HepG2 (cell line): ENCODE results near the gene GCG. TPM values are rescaled to one million over a fixed set of nuclear protein-coding genes. Genes with fewer than 3 reads are reported as not detected.

Source experiments
- ATF7 ChIP-seq, 2 experiments: fragments of 450-650 bp in 1 of 2; sonication (generic) in 1 of 2; formaldehyde crosslinking in 1 of 2; IDR thresholded peaks; 2 replicates each; pipeline versions ENCODE4 v1.4.0 to v1.6.1; 2016 to 2020; ENCODE audit warnings: antibody characterized with exemption in 1 of 2, mild to moderate bottlenecking in 1 of 2, missing genetic modification reagents in 1 of 2
- EEA1 ChIP-seq: sonication (generic); formaldehyde crosslinking; IDR thresholded peaks from 2 replicates; pipeline ENCODE4 v1.5.1; 2020; ENCODE audit warnings: mild to moderate bottlenecking, missing genetic modification reagents, borderline replicate concordance
- FOXO1 ChIP-seq: sonication (generic); formaldehyde crosslinking; IDR thresholded peaks from 2 replicates; pipeline ENCODE4 v1.4.0; 2020; ENCODE audit warnings: missing genetic modification reagents
- HES4 ChIP-seq: sonication (generic); formaldehyde crosslinking; IDR thresholded peaks from 2 replicates; pipeline ENCODE4 v1.9.0; 2021; ENCODE audit warnings: mild to moderate bottlenecking, missing genetic modification reagents, borderline replicate concordance
- HMG20A ChIP-seq: IDR thresholded peaks from 2 replicates; pipeline ENCODE4 v1.6.1; 2016; ENCODE audit warnings: borderline replicate concordance
- HOXA3 ChIP-seq: sonication (generic); formaldehyde crosslinking; IDR thresholded peaks from 2 replicates; pipeline ENCODE4 v1.5.0; 2020; ENCODE audit warnings: missing genetic modification reagents
- JDP2 ChIP-seq: sonication (generic); formaldehyde crosslinking; IDR thresholded peaks from 2 replicates; pipeline ENCODE4 v1.8.1; 2022; ENCODE audit warnings: missing genetic modification reagents, borderline replicate concordance
- RCOR2 ChIP-seq: IDR thresholded peaks from 2 replicates; pipeline ENCODE4 v1.6.1; 2016; ENCODE audit warnings: missing biosample characterization, missing genetic modification reagents
- SNAPC2 ChIP-seq: sonication (generic); formaldehyde crosslinking; IDR thresholded peaks from 2 replicates; pipeline ENCODE4 v1.8.1; 2022; ENCODE audit warnings: mild to moderate bottlenecking, missing genetic modification reagents
- ZNF20 ChIP-seq: sonication (generic); formaldehyde crosslinking; IDR thresholded peaks from 2 replicates; pipeline ENCODE4 v1.4.0; 2020; ENCODE audit warnings: mild to moderate bottlenecking, moderate library complexity, missing genetic modification reagents
- ZNF546 ChIP-seq: sonication (generic); formaldehyde crosslinking; conservative IDR thresholded peaks from 2 replicates; pipeline ENCODE4 v1.8.1; 2023; ENCODE audit warnings: mild to moderate bottlenecking, missing genetic modification reagents
- ZNF709 ChIP-seq: sonication (generic); formaldehyde crosslinking; IDR thresholded peaks from 2 replicates; pipeline ENCODE4 v1.5.0; 2020; ENCODE audit warnings: mild to moderate bottlenecking, missing genetic modification reagents
- polyA plus RNA-seq, 8 experiments: library from polyadenylated mRNA; depleted of rRNA in 3 of 8; stranded (reverse) in 7 of 8; unstranded in 1 of 8; fragments of >200 nt; fragmentation: Illumina TruSeq in 4 of 8; extraction: Trizol in 4 of 8; gene quantifications; 2 replicates each; pipeline versions ENCODE4 v1.2.1 to v1.2.3, GENCODE V29; 2011 to 2016; ENCODE audit warnings: low read depth in 4 of 8, missing spikeins in 1 of 8, mixed read lengths in 1 of 8; ENCODE audit not compliant: insufficient read depth in 1 of 8
- total RNA-seq, 5 experiments: library from RNA; depleted of rRNA; stranded (reverse); fragments of >200 nt; fragmentation: Illumina TruSeq; extraction: Trizol; gene quantifications; 2 replicates each; pipeline ENCODE4 v1.2.3, GENCODE V29; 2016; ENCODE audit warnings: low read depth in 1 of 5
- TF ChIP-seq, protein P1 (sequence below): sonication (generic); formaldehyde crosslinking; IDR thresholded peaks from one replicate; pipeline ENCODE4 v1.5.1; 2020; ENCODE audit warnings: mild to moderate bottlenecking, missing genetic modification reagents; ENCODE audit errors: not compliant biosample characterization
- TF ChIP-seq, protein P2 (sequence below): sonication (generic); formaldehyde crosslinking; IDR thresholded peaks from 2 replicates; pipeline ENCODE4 v1.5.1; 2020; ENCODE audit warnings: mild to moderate bottlenecking, missing genetic modification reagents, borderline replicate concordance

GCG gene
- total and polyA plus RNA-seq, 2 of the 13 experiments (the other 11 are each of a cell fraction or from before 2014, with no cell fraction given): not detected

DNA sequence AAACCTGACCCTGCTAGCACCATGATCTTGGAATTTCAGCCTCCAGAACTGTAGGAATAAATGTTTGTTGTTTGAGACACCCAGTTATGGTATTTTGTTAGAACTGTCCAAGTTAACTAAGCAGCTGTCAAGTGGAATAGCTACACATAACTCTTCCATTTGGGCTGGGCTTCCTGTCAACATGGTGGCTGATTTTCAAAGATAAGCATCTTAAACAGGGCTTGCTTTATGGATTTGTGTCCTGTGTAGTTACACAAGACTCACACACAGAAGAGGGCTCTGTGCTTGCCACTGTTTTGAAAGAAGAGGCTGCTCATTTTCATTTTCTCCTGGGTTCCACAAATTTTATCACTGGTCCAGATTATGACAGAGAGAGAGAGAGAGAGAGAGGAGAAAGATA is 35.7 kb downstream of the GCG start (continued):
- TF ChIP-seq ATF7 (IDR thresholded peaks at IDR 0.05) (no peak), ATF7 (CRISPR knock-in tag; IDR thresholded peaks at IDR 0.05) (no peak), HES4 (CRISPR knock-in tag) (no peak), ZNF709 (CRISPR knock-in tag) (no peak), HMG20A (CRISPR knock-in tag) (peak; percentile 21; the same call in 1 of the 2 replicates), ZNF546 (CRISPR knock-in tag) (no peak), JDP2 (CRISPR knock-in tag) (no peak), HOXA3 (CRISPR knock-in tag) (no peak), FOXO1 (0 out of 2 replicates have a peak, but pooled peaks have one; percentile 28), RCOR2 (0 out of 2 replicates have a peak, but pooled peaks have one; percentile 11), EEA1 (CRISPR knock-in tag) (no peak), ZNF20 (CRISPR knock-in tag) (no peak), SNAPC2 (CRISPR knock-in tag) (no peak)
- TF ChIP-seq, protein P1, sequence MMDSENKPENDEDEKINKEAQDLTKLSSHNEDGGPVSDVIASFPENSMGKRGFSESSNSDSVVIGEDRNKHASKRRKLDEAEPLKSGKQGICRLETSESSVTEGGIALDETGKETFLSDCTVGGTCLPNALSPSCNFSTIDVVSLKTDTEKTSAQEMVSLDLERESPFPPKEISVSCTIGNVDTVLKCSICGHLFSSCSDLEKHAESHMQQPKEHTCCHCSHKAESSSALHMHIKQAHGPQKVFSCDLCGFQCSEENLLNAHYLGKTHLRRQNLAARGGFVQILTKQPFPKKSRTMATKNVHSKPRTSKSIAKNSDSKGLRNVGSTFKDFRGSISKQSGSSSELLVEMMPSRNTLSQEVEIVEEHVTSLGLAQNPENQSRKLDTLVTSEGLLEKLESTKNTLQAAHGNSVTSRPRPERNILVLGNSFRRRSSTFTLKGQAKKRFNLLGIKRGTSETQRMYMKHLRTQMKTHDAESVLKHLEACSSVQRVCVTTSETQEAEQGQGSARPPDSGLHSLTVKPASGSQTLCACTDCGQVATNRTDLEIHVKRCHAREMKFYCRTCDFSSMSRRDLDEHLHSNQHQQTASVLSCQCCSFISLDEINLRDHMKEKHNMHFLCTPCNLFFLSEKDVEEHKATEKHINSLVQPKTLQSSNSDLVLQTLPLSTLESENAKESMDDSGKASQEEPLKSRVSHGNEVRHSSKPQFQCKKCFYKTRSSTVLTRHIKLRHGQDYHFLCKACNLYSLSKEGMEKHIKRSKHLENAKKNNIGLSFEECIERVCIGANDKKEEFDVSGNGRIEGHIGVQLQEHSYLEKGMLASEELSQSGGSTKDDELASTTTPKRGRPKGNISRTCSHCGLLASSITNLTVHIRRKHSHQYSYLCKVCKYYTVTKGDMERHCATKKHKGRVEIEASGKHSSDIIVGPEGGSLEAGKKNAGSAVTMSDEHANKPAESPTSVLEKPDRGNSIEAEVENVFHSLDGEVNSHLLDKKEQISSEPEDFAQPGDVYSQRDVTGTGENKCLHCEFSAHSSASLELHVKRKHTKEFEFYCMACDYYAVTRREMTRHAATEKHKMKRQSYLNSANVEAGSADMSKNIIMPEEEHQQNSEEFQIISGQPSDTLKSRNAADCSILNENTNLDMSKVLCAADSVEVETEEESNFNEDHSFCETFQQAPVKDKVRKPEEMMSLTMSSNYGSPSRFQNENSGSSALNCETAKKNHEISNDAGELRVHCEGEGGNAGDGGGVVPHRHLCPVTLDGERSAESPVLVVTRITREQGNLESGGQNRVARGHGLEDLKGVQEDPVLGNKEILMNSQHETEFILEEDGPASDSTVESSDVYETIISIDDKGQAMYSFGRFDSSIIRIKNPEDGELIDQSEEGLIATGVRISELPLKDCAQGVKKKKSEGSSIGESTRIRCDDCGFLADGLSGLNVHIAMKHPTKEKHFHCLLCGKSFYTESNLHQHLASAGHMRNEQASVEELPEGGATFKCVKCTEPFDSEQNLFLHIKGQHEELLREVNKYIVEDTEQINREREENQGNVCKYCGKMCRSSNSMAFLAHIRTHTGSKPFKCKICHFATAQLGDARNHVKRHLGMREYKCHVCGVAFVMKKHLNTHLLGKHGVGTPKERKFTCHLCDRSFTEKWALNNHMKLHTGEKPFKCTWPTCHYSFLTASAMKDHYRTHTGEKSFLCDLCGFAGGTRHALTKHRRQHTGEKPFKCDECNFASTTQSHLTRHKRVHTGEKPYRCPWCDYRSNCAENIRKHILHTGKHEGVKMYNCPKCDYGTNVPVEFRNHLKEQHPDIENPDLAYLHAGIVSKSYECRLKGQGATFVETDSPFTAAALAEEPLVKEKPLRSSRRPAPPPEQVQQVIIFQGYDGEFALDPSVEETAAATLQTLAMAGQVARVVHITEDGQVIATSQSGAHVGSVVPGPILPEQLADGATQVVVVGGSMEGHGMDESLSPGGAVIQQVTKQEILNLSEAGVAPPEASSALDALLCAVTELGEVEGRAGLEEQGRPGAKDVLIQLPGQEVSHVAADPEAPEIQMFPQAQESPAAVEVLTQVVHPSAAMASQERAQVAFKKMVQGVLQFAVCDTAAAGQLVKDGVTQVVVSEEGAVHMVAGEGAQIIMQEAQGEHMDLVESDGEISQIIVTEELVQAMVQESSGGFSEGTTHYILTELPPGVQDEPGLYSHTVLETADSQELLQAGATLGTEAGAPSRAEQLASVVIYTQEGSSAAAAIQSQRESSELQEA: no peak
- TF ChIP-seq, protein P2, sequence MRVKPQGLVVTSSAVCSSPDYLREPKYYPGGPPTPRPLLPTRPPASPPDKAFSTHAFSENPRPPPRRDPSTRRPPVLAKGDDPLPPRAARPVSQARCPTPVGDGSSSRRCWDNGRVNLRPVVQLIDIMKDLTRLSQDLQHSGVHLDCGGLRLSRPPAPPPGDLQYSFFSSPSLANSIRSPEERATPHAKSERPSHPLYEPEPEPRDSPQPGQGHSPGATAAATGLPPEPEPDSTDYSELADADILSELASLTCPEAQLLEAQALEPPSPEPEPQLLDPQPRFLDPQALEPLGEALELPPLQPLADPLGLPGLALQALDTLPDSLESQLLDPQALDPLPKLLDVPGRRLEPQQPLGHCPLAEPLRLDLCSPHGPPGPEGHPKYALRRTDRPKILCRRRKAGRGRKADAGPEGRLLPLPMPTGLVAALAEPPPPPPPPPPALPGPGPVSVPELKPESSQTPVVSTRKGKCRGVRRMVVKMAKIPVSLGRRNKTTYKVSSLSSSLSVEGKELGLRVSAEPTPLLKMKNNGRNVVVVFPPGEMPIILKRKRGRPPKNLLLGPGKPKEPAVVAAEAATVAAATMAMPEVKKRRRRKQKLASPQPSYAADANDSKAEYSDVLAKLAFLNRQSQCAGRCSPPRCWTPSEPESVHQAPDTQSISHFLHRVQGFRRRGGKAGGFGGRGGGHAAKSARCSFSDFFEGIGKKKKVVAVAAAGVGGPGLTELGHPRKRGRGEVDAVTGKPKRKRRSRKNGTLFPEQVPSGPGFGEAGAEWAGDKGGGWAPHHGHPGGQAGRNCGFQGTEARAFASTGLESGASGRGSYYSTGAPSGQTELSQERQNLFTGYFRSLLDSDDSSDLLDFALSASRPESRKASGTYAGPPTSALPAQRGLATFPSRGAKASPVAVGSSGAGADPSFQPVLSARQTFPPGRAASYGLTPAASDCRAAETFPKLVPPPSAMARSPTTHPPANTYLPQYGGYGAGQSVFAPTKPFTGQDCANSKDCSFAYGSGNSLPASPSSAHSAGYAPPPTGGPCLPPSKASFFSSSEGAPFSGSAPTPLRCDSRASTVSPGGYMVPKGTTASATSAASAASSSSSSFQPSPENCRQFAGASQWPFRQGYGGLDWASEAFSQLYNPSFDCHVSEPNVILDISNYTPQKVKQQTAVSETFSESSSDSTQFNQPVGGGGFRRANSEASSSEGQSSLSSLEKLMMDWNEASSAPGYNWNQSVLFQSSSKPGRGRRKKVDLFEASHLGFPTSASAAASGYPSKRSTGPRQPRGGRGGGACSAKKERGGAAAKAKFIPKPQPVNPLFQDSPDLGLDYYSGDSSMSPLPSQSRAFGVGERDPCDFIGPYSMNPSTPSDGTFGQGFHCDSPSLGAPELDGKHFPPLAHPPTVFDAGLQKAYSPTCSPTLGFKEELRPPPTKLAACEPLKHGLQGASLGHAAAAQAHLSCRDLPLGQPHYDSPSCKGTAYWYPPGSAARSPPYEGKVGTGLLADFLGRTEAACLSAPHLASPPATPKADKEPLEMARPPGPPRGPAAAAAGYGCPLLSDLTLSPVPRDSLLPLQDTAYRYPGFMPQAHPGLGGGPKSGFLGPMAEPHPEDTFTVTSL: no peak
